Type B pancreatic cell (in vitro differentiated cells): ENCODE data around the gene CADPS. TPM values are rescaled to one million over a fixed set of nuclear protein-coding genes. Genes with fewer than 3 reads are reported as not detected.

Experiments
- DNase-seq: peaks from one replicate; pipeline ENCODE4 v3.0.0; 2021; ENCODE audit warnings: mixed read lengths; ENCODE audit not compliant: unreplicated experiment; ENCODE audit errors: extremely low spot score
- H3K27ac Mint-ChIP-seq: 2 replicates; pipeline ENCODE4 v1.8.0; 2021; ENCODE audit warnings: mild to moderate bottlenecking, mixed read lengths
- H3K27me3 Mint-ChIP-seq: 2 replicates; pipeline ENCODE4 v1.8.0; 2021; ENCODE audit warnings: mixed read lengths
- H3K36me3 Mint-ChIP-seq: 2 replicates; pipeline ENCODE4 v1.8.0; 2021; ENCODE audit warnings: mixed read lengths
- H3K4me1 Mint-ChIP-seq: one replicate; pipeline ENCODE4 v1.8.0; 2021; ENCODE audit warnings: mixed read lengths; ENCODE audit not compliant: unreplicated experiment
- H3K4me3 Mint-ChIP-seq: 2 replicates; pipeline ENCODE4 v1.8.0; 2021; ENCODE audit warnings: mild to moderate bottlenecking, mixed read lengths
- H3K9me3 Mint-ChIP-seq: 2 replicates; pipeline ENCODE4 v1.8.0; 2021; ENCODE audit warnings: mixed read lengths
- total RNA-seq: library from RNA; stranded (reverse); gene quantifications from 2 replicates; pipeline ENCODE4 v1.2.1, GENCODE V29; 2021; ENCODE audit warnings: low replicate concordance
- TF ChIP-seq, protein P1 (sequence below): fragments of 200-600 bp; sonication (generic); conservative IDR thresholded peaks from 2 replicates; pipeline ENCODE4 v1.5.0; 2021; ENCODE audit warnings: antibody characterized with exemption, mild to moderate bottlenecking

The CADPS gene
- total RNA-seq, 1 donor from 2014 or later, result 21.6 TPM

DNA sequence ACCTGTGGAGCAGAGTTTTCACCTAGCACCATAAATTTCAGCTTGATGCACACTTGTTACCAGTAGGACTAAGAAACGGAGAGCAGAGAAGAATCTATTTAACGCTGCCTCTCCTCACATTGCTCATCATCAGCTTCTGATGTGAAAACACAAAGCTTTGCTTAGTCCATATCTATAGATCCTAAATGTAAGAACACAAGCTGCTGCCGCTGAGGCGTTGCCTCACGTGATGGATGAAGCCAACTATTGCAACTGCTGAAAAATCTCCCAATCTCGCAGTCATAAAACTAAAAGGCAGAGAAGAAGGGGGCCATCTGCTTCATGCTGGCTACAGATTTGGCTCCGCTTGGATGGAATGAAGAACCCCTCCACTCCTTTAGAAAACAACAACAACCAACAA lies 42.7 kb downstream of the CADPS start:
- no peak overlapping the region for H3K4me3 Mint-ChIP-seq
- TF ChIP-seq, protein P1, sequence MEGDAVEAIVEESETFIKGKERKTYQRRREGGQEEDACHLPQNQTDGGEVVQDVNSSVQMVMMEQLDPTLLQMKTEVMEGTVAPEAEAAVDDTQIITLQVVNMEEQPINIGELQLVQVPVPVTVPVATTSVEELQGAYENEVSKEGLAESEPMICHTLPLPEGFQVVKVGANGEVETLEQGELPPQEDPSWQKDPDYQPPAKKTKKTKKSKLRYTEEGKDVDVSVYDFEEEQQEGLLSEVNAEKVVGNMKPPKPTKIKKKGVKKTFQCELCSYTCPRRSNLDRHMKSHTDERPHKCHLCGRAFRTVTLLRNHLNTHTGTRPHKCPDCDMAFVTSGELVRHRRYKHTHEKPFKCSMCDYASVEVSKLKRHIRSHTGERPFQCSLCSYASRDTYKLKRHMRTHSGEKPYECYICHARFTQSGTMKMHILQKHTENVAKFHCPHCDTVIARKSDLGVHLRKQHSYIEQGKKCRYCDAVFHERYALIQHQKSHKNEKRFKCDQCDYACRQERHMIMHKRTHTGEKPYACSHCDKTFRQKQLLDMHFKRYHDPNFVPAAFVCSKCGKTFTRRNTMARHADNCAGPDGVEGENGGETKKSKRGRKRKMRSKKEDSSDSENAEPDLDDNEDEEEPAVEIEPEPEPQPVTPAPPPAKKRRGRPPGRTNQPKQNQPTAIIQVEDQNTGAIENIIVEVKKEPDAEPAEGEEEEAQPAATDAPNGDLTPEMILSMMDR, result no peak
- no peaks in the 10 kb centered on the region for H3K4me1 Mint-ChIP-seq
- no peaks in the 10 kb centered on the region for H3K36me3 Mint-ChIP-seq
- peaks cover 11% of the 10 kb centered on the region for H3K27me3 Mint-ChIP-seq
- DNase-seq, result no peak
- H3K9me3 Mint-ChIP-seq, result no peaks in the 10 kb centered on the region
- H3K27ac Mint-ChIP-seq, result no peak overlapping the region

DNA sequence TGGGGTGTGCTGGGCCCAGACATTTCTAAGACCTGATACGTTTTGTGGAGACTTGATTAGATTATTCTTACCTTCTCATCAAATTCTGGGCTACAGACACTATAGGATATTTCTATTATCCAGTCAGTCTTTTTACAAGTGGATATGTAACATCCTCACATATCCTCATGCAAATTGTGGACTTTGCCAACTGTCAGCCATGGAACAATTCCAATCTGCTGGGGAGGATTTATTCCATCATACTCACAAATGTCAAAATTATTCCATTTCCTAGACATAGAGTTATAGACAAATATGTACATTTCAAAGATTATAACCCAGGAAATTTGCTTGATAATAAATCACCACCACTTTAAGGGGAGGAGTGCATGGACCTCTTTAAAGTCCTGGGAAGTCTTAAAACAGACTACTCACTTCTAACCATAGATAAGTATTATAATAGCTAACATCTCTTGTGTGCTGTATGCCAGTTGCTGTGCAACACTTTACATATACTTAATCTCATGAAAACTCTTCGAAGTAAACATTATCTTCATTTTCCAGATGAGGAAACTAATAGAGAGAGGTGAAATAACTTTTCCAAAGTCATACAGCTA lies 44.4 kb downstream of the CADPS start:
- no peak overlapping the region for H3K27ac Mint-ChIP-seq
- H3K9me3 Mint-ChIP-seq, result no peaks in the 10 kb centered on the region
- H3K27me3 Mint-ChIP-seq, result peaks cover 16% of the 10 kb centered on the region

DNA sequence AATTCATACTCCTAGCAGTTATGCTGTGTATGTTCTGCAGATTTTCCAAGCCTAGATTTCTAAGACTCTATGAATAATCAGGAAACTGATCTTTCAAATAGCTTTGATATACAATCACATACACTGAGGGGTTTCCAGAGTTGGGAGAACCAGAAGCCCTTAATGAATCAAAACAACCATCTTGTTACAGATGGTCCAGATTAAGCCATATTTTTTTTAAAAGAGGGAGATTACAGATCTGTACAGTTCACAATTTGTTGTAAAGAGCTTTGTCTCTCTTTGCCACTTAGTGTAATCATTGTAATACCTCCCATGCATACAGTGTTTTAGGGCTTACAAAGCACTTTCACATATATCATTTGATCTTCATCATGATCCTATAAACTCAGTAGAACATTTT lies 47.7 kb downstream of the CADPS start:
- Mint-ChIP-seq H3K4me1 (no peaks in the 10 kb centered on the region), H3K36me3 (no peaks in the 10 kb centered on the region), H3K27me3 (peaks cover 18% of the 10 kb centered on the region), H3K4me3 (no peak overlapping the region), H3K9me3 (no peaks in the 10 kb centered on the region), H3K27ac (no peak overlapping the region)
- TF ChIP-seq, protein P1, result no peak
- DNase-seq, result no peak

More for the DNA sequence above, 44.4 kb downstream of the CADPS start:
- TF ChIP-seq, protein P1, result no peak
- DNase-seq, result no peak
- Mint-ChIP-seq H3K4me1 (no peaks in the 10 kb centered on the region), H3K36me3 (no peaks in the 10 kb centered on the region), H3K4me3 (no peak overlapping the region)

DNA sequence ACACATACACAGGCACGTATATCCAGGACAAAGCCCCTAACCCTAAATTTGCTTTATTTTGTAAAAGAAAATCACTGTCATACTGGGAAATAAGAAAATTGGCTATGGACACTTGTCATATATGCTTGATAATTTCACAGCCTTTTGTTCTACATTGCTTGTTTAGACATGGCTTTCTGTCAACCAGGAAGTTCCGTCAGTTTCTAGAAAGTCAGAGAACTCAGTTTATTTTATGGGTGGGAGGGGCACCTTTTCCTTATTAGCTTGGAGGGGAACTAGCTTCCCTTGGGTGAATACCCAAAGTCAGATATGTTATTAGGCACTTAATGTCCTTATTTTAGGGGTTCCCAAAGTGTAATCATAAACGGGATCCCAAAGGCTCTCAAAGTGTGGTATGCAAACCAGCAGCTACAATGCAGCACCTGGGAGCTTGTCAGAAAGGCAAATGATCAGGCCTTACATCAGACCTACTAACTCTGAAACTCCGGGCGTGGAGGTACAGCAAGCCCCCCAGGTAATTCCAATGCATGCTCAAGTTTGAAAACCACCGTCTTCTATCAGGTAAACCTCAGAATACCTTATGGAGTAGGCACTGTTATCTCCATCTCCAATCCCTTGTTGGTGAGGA lies 50.1 kb downstream of the CADPS start:
- Mint-ChIP-seq H3K4me3 (no peak overlapping the region), H3K9me3 (no peaks in the 10 kb centered on the region)

DNA sequence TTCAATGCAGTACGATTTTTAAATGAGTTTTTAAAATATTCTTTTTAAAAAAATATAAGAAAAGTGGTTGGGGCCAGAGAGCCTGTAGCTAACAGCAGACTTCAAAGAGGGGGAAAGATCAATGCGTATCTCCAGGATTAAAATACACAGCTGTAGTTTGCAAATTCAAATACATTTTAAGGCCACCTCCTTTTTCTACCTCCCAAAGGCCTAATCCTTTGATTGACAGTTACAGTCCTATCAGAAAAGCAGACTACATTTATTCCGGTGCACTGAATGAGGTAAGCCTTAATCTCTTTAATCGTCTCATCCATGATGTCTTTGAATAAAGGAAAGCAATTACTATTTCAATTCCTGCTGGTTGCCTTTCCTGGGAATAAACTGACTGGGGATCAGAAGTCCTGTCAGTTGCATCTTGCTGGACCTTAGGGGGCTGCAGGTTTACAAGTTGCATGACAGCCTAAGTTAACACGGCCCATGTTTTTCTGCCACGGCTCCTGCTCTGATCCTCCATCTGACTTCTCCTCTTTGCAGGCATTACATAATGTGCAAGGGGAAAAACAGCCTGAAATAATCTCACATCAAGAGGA lies 51.7 kb downstream of the CADPS start:
- Mint-ChIP-seq H3K27ac (no peak overlapping the region), H3K4me3 (no peak overlapping the region), H3K36me3 (no peaks in the 10 kb centered on the region)

More for the DNA sequence above, 50.1 kb downstream of the CADPS start:
- Mint-ChIP-seq H3K4me1 (no peaks in the 10 kb centered on the region), H3K36me3 (no peaks in the 10 kb centered on the region), H3K27me3 (peaks cover 7% of the 10 kb centered on the region), H3K27ac (no peak overlapping the region)
- DNase-seq, result no peak
- TF ChIP-seq, protein P1, result no peak

More for the DNA sequence above, 51.7 kb downstream of the CADPS start:
- TF ChIP-seq, protein P1, result no peak
- peaks cover 9% of the 10 kb centered on the region for H3K27me3 Mint-ChIP-seq
- no peak for DNase-seq
- no peaks in the 10 kb centered on the region for H3K9me3 Mint-ChIP-seq
- H3K4me1 Mint-ChIP-seq, result no peaks in the 10 kb centered on the region
